Suppressor macrophage (primary cell): ENCODE measurements around the gene WDFY2.
"Not testable (repeated sequence)": the region's sequence is repeated elsewhere in the genome, so short reads cannot be mapped to it uniquely, and the experiment has no call there.

Source experiments
- DNase-seq, 4 experiments: peaks; one replicate each; pipeline ENCODE4 v3.0.0-alpha.2; 2020 to 2022
- total RNA-seq, 17 experiments: gene quantifications; one replicate each; lab custom pipeline; 2026; ENCODE audit warnings: mixed read lengths in 6 of 17, inconsistent platforms in 3 of 17; lab: John Stamatoyannopoulos, UW

Gene WDFY2, protein sequence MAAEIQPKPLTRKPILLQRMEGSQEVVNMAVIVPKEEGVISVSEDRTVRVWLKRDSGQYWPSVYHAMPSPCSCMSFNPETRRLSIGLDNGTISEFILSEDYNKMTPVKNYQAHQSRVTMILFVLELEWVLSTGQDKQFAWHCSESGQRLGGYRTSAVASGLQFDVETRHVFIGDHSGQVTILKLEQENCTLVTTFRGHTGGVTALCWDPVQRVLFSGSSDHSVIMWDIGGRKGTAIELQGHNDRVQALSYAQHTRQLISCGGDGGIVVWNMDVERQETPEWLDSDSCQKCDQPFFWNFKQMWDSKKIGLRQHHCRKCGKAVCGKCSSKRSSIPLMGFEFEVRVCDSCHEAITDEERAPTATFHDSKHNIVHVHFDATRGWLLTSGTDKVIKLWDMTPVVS
- total RNA-seq: 6.4 to 72.1 (median 29.6) reads per million in 17 experiments

DNA sequence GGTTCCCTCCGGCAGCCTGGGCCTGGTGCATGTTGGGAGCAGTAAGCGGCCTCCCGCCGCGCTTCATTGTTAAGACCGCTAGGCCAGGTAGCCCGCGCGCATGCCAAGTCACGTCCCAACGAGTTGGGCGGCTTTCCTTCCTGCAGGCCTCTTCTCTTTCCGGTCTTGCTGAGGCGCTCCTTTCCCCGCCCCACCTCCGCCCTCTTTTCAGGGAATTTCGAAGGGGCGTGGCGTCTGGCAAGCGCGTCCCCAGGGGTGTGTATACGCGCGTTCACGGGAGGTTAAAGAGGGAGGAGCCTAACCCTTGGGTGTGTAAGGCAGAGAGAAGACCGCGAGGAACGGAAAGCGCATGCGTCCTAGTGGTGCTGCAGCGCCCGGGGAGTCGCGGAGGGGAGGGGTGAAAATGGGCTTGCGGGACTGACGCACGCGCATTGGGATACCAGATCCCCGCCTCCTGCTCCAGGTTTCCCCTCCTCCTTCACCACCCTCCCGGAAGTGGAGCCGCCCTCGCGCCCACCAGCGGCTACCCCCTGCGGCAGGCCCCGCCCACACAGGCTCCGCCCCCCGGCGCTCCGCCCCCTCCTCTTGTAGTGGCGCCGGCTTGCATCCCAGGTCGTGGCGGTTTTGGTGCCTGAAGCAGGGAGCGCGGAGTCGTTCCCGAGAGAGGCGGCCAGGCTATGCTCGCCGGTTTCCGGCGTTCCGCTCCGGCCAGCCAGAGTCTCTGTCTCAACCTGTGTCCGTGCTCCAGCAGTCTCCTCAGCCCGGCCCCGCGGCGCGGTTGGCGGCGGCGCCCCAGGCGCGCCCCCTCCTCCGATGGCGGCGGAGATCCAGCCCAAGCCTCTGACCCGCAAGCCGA, at the start of gene WDFY2:
WDFY2 (plus strand) TSS at position 588 of the 856 bp plus-strand sequence; CDS start at position 814, 226 bp downstream.
- DNase-seq: peak; percentile 99 to 100 (median 100)

- peak in 2 of 4 experiments; percentile 29 to 48 for DNase-seq
These were observed 45.6 kb upstream of the WDFY2 start for GRCh38 chr13:51538591-51539179.

- no peak for DNase-seq
These were observed 44.4 kb upstream of the WDFY2 start for GRCh38 chr13:51539887-51540286.

DNA sequence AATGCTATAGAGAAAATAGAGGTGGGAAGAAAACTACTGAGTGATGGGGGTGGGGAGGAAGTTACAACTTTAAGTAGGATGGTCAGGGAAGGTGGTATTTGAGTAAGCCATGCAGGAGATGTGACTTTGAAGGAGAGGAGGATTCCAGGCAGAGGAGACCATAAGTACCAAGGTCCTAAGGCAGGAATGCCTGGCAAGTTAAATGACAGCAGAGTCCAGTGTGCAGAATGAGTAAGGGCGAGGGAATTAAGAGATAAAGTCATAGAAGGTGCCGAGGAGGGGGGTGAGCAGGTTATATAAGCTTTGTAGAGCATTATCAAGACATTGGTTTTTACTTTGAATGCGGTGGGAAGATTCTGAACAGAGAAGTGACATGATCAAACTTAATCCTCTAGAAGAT, 43.2 kb upstream of the WDFY2 start:
- no peak for DNase-seq

DNA sequence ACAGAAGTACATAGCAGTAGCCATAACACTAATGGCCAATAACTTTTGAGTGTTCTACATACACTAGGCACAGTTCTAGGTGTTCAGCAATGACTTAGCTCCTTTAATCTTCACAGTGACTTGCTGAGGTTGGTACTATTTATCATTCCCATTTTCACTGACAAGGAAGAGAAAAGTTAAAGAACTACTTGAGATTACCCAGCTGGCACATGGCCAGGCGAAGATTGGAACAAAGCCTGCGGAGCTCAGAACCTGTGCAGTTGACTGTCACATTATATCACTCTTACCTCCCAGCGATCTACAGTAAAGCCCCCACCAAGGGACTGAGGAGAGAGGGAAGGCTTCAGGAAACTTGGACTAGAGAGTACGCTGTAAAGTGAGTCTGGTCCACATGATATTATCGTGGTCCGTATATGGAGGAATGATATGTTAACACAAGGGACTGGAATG, 42.4 kb upstream of the WDFY2 start:
- no peak for DNase-seq

GRCh38 chr13:51542346-51543242, 41.7 kb upstream of the WDFY2 start:
- DNase-seq: peak in 1 of 4 experiments; percentile 27

DNA sequence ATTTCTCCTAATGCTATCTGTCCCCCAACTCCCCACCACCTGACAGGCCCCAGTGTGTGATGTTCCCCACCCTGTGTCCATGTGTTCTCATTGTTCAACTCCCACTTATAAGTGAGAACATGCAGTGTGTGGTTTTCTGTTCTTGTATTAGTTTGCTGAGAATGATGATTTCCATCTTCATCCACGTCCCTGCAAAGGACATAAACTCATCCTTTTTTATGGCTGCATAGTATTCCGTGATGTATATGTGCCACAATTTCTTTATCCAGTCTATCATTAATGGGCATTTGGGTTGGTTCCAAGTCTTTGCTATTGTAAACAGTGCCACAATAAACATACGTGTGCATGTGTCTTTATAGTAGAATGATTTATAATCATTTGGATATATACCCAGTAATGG, 38.8 kb upstream of the WDFY2 start:
- DNase-seq: not testable (repeated sequence)

GRCh38 chr13:51547425-51548176, 36.7 kb upstream of the WDFY2 start:
- DNase-seq: no peak

- DNase-seq: peak; percentile 72 to 87 (median 82)
These were observed 35.2 kb upstream of the WDFY2 start for GRCh38 chr13:51549050-51549449.

- DNase-seq: no peak
These were observed 34.7 kb upstream of the WDFY2 start for GRCh38 chr13:51549593-51549992.

DNA sequence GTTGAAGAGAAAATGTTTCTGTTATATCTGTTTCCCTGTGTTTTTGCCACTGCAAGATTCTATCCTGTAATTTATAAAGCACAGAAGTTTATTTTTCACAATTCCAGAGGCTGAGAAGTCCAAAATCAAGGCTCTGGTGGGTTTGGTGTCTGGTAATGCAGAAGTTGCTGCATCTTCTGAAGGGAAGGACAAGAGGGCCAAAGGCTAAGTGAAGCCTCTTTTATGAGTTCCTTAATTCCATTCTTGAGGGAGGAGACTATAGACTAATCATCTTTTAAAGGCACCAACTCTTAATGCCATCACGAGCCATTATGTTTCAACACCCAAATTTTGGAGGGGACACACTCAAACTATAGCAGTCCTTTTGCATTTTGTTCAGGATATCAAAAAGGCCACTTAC, 34.1 kb upstream of the WDFY2 start:
- DNase-seq: peak; percentile 36 to 74 (median 67)

- DNase-seq: no peak
These were observed 32.8 kb upstream of the WDFY2 start for GRCh38 chr13:51551416-51551815.

DNA sequence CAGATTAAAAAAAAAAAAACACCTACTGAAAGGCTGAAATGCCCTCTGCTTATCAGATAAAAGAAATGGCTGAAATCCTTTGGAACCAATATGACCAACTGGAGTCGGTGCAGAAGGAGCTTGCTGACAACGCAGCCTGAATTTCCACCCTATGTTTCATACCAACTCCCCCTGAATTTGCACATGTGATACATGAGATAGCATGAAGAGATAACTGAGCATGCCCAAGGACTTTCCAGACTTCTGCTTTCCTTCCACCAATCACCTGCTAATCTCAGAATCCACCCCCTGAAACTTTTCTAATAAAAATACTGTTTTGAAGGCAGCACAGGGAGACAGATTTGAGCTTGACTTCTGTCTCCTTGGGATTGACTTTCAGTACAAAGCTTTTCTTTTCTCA, 32.2 kb upstream of the WDFY2 start:
- peak; percentile 42 to 72 (median 64) for DNase-seq

- DNase-seq: peak in 3 of 4 experiments; percentile 45 to 60 (median 57)
These were observed 30.7 kb upstream of the WDFY2 start for GRCh38 chr13:51553531-51553930.

- DNase-seq: no peak
These were observed 27.5 kb upstream of the WDFY2 start for GRCh38 chr13:51556740-51557139.

DNA sequence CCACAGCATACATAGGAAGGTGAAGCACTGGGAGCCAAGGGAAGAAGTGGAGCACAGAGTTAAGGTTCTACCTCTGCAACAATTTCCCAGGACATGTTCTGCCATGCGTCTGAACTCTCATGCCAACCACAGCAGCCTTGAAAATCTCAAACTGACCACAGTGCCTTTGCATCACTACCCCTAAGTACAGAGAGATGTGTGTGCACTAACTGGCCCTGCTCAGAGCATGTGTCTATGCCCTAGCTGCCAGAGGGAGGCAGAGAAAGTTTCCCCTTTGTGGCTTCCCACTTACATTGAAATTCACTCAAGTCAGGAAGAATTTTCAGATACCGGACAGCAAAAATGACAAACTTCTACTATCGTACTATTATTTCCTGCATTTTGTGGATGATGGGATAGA, 26.8 kb upstream of the WDFY2 start:
- DNase-seq: peak in 3 of 4 experiments; percentile 54 to 60 (median 57)

DNA sequence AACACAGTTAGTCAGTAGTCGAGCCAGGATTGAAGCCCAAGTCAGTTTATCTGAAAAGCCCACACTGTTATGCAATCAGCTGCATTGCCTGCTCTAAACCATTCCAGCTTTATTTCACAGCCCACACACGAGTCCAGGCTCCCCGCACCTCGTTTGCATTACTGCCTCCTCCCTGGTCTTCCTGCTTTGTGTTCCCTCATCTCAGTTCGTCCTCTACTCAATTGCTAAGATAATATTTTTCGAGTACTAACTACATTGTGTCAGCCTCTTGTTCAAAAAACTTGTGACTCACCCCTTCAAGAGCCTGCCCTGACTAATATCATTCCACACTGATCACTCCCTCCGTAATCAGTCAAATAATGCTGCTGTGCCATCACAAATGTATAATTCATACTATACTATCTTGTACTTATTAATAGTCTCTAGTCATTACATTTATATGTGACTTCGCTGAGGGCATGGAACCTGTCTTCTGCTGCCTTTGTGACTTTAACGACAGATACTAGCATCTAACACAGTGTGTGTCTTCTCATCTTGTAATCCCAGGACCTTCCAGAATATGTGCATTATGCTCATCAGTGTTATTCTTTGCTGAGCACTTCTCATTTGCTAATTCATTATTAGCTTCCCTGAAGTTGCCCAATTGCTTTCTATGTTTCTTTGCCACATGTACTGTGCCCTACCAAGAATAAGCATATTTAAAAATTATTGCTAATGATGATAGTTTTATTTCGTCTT, 26.2 kb upstream of the WDFY2 start:
- peak; percentile 53 to 78 (median 67) for DNase-seq

DNA sequence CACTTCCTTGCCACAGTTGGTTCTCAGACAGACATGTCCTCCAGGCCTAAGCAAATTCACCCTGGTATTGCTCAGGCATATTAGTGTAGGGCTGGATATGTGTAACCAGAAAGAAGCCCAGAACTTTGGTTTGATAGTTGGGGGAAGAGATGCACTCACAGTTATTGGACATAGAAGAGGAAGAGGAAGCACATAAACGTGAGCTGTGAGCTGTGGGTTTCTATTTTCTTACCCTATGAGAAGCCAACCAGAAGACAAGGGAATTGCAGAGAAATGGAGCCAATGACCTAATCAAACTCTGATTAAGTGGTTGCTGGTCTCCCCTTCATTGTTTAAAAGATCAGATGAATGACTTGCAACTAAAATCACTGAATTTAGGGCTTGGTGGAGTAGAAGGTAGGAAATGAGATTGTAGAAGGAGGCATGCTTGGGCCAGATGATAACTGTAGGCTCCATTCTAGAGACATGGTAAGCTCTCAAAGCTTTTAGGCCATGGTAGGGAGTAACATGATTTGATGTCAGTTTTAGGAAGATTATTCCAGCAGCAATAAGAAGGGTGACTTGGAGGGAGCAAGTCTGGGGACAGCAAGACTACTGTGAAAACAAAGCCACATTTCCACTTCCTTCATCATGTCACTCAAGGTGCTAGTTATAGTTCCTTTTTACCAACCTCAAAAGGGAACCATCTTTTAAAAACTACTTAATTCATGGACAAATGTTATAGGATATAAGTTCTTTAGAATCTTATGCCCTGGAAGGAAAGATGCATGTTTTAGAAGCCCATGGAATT, 24.1 kb upstream of the WDFY2 start:
- peak; percentile 41 to 69 (median 57) for DNase-seq

- peak; percentile 55 to 84 (median 76) for DNase-seq
These were observed 22.1 kb upstream of the WDFY2 start for GRCh38 chr13:51562011-51562671.
